Renal pelvis (tissue), 4 donors: ENCODE data around the gene CELF1. TPM values are rescaled to one million over a fixed set of nuclear protein-coding genes. Genes with fewer than 3 reads are reported as not detected.
A peak's percentile ranks its signal among the peaks of the same experiment; 100 is the strongest.

Experiments used
- DNase-seq: peaks from one replicate; pipeline ENCODE4 v3.0.0-alpha.2; 2013
- polyA plus RNA-seq, 3 donors: library from polyadenylated mRNA; unstranded; fragments of 120-200 nt; gene quantifications; one replicate each; pipeline ENCODE4 v1.2.1, GENCODE V29; 2013; ENCODE audit not compliant: insufficient read length in 3 of 3

The CELF1 gene
- polyA plus RNA-seq, 3 donors = 91.7 to 120 (median 119) TPM

DNA sequence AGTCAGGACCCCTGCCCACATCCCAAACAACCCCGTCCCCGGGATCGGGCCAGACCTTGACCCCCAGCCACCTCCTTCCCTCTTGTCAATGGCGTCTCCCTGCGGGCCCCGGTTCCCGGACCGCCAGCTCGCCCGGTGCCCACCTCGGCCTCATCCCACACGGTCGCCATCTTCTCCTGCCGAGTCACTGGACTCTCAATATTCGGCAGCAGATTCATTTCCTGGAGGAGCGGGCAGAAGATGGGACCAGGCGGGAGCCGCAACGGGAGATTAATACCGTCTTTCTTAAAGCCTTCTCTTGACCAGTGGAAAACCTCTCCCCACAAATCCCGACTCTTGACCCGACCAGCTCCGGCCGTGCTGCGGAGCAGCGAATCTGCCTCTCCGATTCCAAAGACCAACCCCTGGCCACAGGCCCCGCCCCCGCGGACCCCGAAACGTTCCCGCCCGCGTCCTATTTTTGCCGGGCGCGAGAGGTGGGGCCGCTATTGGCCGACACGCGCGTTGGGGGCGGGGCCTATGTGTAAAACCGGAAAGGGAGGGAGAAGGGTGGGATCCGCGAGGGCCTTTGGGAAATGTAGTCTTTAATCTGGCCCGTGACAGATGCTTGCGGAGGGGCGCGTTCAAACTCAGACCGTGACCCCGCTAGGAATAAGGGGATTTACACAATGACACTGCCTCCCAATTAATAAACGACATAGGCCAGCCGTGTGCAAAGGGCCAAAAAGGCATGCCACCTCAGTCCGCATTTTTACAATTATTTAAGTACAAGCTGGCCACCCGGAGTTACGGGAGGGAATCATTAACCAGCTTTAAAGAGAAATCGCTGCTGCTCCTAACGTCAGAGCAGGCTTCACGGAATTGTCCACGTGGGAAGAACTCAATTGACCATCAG is 126.6 kb downstream of the CELF1 start, which contains the start of gene PSMC3:
Gene PSMC3 (minus strand): TSS at position 378 of the 895 bp plus-strand sequence. CDS start 160 bp downstream, at position 218.
- peak; percentile 98 for DNase-seq

DNA sequence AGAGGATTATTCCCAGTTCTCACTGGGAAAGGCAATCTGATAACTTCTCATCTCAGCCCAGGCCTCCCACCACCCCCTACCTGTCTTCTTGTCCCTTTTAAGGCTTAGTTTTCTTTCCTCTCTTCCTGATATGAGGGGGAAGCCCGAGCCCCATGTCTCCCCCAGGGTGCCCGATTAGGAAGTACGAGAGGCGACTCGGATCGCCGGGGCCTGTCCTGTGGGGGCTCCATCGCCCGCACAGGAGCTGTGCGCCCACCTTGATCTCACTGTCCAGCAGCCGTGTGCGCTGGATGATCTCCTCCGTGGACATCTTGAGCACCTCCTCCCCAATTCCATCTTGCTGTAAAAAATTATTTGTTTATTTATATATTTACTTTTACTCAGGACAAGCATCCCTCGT is 127.3 kb downstream of the CELF1 start:
- no peak for DNase-seq

DNA sequence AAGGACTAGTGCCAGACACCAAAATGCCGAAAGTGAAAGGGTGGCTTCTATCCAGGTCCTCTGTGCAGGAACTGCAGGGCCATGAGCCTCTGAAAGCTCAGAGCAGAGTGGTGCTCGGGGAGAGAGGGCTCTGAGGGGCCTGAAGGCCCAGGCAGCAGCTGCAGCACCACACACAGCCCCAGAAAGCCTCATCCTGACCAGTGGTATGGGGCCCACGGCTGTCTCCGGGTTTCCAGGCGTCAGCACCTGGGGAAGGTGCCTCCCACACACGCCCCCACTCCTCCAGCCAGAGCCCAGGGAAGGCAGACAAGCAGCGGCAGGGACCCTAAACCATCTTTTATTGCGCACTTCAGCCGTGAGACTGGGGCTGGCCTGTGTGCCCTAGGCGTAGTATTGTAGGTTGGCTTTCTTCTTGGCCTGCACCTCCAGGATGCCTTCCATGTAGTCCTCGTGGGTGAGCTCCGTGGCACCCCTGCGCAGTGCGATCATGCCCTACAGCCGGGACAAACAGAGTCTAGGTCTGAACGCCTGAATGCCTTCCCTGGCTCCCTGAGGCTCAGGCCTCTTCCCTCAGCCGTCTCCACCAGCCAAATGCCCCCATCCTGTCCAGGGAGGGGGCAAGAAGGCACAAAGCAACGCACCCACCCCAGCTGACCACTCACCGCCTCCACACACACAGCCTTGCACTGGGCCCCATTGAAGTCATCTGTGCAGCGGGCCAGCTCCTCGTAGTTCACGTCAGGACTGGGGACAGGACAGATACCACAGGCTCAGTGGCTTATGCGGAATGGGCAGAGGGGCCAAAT is 134.3 kb downstream of the CELF1 start:
- no peak for DNase-seq

DNA sequence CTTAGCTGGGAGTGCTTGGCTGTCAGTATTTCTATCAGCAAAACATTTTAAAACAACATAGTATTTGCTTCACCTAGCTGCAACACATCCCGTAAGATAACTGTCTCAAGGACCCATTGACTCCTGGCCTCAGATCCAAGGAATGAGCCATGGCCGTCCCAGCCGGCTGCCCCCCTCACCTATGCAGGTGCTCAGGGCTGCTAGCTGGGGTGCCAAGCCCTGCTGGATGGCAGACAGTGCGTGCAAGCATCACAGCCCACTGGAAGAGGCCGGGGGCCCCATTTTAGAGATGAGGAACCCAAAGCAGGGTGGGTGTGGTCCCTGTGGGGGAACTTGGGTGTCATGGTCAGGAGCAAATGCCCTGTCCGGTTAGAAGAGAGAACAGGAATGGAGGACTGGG is 135.2 kb downstream of the CELF1 start:
- DNase-seq = no peak

DNA sequence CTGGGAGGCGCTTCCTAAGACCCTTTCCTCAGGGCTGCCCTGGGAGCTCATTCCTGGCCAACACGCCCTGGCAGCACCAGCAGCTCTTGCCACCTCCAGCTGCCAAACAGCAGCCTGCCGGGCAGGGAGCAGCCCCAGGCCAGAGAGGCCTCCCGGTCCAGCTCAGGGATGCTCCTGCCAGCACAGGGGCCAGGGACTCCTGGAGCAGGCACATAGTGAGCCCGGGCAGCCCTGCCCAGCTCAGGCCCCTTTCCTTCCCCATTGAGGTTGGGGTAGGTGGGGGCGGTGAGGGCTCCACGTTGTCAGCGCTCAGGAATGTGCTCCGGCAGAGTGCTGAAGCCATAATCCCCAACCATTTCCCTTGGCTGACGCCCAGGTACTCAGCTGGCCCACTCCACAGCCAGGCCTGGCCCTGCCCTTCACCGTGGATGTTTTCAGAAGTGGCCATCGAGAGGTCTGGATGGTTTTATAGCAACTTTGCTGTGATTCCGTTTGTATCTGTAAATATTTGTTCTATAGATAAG is 136.9 kb downstream of the CELF1 start:
- no peak for DNase-seq

Other genes with a start within 250 kb of the CELF1 start
- under 1 TPM; 0.07 to 0.14 (median 0.10) TPM for gene MYBPC3, start 200.4 kb downstream of the CELF1 start, polyA plus RNA-seq
- 1 to 10 TPM; 3.7 to 5.7 (median 4.6) TPM for gene SPI1, start 174.6 kb downstream of the CELF1 start, polyA plus RNA-seq
- gene SLC39A13, start 144.5 kb downstream of the CELF1 start, polyA plus RNA-seq = 10 to 100 TPM; 58.4 to 71.9 (median 64.3) TPM
- 100 to 1,000 TPM; 137 to 154 (median 143) TPM for gene PSMC3, start 126.7 kb downstream of the CELF1 start, polyA plus RNA-seq
- under 1 TPM; 0.23 to 0.52 (median 0.49) TPM for gene RAPSN, start 104.0 kb downstream of the CELF1 start, polyA plus RNA-seq
- 10 to 100 TPM; 50.5 to 60.5 (median 55.3) TPM for gene PTPMT1, start 12.5 kb upstream of the CELF1 start, polyA plus RNA-seq
- 10 to 100 TPM; 28.6 to 29.4 (median 29.0) TPM for gene KBTBD4, start 25.8 kb upstream of the CELF1 start, polyA plus RNA-seq
- 100 to 1,000 TPM; 140 to 150 (median 144) TPM for gene NDUFS3, start 25.9 kb upstream of the CELF1 start, polyA plus RNA-seq
- under 1 TPM; 0.26 to 0.70 (median 0.65) TPM for gene FAM180B, start 33.5 kb upstream of the CELF1 start, polyA plus RNA-seq
- 10 to 100 TPM in 2 of 3 donors, 1 to 10 TPM in 1; 6.8 to 14.3 (median 11.8) TPM for gene C1QTNF4, start 41.3 kb upstream of the CELF1 start, polyA plus RNA-seq
- gene MTCH2, start 89.4 kb upstream of the CELF1 start, polyA plus RNA-seq = 100 to 1,000 TPM; 122 to 130 (median 128) TPM
- gene AGBL2, start 162.2 kb upstream of the CELF1 start, polyA plus RNA-seq = 10 to 100 TPM in 2 of 3 donors, 1 to 10 TPM in 1; 6.1 to 16.2 (median 13.1) TPM
- gene FNBP4, start 214.2 kb upstream of the CELF1 start, polyA plus RNA-seq = 100 to 1,000 TPM in 2 of 3 donors, 10 to 100 TPM in 1; 86.8 to 205 (median 181) TPM